ENCODE data around the gene KISS1R. TPM values are rescaled to one million over a fixed set of nuclear protein-coding genes. Genes with fewer than 3 reads are reported as not detected.

The KISS1R gene
- total RNA-seq, 4 donors from 2014 or later = not detected

- 83 to 84% methylated on average over 14 to 17 of the region's 18 CpGs for WGBS, 2 donors
- Histone ChIP-seq H3K9me3 (no peaks in the 10 kb centered on the region), H3K4me3 (no peak overlapping the region), H3K27me3 (no peaks in the 10 kb centered on the region), H3K4me1 (peaks cover 0 to 64% (median 29%) of the 10 kb centered on the region in 4 donors), H3K36me3 (peaks cover 0 to 24% (median 0%) of the 10 kb centered on the region in 3 donors), H3K27ac (peak overlapping the region in 2 of 4 donors; percentile 92)
- TF ChIP-seq EP300 (IDR thresholded peaks at IDR 0.05) = no peak
- no peak for TF ChIP-seq POLR2A (IDR thresholded peaks at IDR 0.05)
- no peak for TF ChIP-seq CTCF (IDR thresholded peaks at IDR 0.05)
- DNase-seq (ENCODE audit: low spot score in 2 of 2) = no peak
Observed at GRCh38 chr19:928471-929202, 11.5 kb downstream of the KISS1R start.

- no peak overlapping the region for H3K27ac ChIP-seq
- WGBS, 2 donors = 88 to 91% methylated on average over 33 to 40 of the region's 51 CpGs
- DNase-seq (ENCODE audit: low spot score in 2 of 2) = no peak
- peaks cover 0 to 24% (median 0%) of the 10 kb centered on the region in 3 donors for H3K36me3 ChIP-seq
- no peak for TF ChIP-seq POLR2A (IDR thresholded peaks at IDR 0.05)
- TF ChIP-seq EP300 (IDR thresholded peaks at IDR 0.05) = no peak
- no peak for TF ChIP-seq CTCF (IDR thresholded peaks at IDR 0.05)
- no peaks in the 10 kb centered on the region for H3K9me3 ChIP-seq
- no peak overlapping the region for H3K4me3 ChIP-seq
- no peaks in the 10 kb centered on the region for H3K27me3 ChIP-seq
- H3K4me1 ChIP-seq = peaks cover 0 to 64% (median 35%) of the 10 kb centered on the region in 4 donors
Observed at GRCh38 chr19:929203-929890, 12.2 kb downstream of the KISS1R start.

- Histone ChIP-seq H3K4me1 (peaks cover 0 to 64% (median 35%) of the 10 kb centered on the region in 4 donors), H3K9me3 (no peaks in the 10 kb centered on the region), H3K27ac (no peak overlapping the region), H3K27me3 (no peaks in the 10 kb centered on the region), H3K36me3 (peaks cover 0 to 24% (median 0%) of the 10 kb centered on the region in 3 donors), H3K4me3 (no peak overlapping the region)
- WGBS, 2 donors = 93 to 94% methylated on average over 6 of the region's 6 CpGs
- no peak for DNase-seq (ENCODE audit: low spot score in 2 of 2)
- TF ChIP-seq CTCF (IDR thresholded peaks at IDR 0.05) = no peak
- TF ChIP-seq POLR2A (IDR thresholded peaks at IDR 0.05) = no peak
- TF ChIP-seq EP300 (IDR thresholded peaks at IDR 0.05) = no peak
Observed at GRCh38 chr19:929891-930258, 12.7 kb downstream of the KISS1R start.

- peak overlapping the region in 3 of 4 donors; percentile 50 to 71 (median 66) for H3K27ac ChIP-seq
- H3K27me3 ChIP-seq = no peaks in the 10 kb centered on the region
- TF ChIP-seq POLR2A (IDR thresholded peaks at IDR 0.05) = no peak
- no peak for TF ChIP-seq CTCF (IDR thresholded peaks at IDR 0.05)
- no peak for TF ChIP-seq EP300 (IDR thresholded peaks at IDR 0.05)
- no peak for DNase-seq (ENCODE audit: low spot score in 2 of 2)
- H3K4me1 ChIP-seq = peaks cover 0 to 61% (median 38%) of the 10 kb centered on the region in 4 donors
- peaks cover 0 to 24% (median 0%) of the 10 kb centered on the region in 3 donors for H3K36me3 ChIP-seq
- WGBS, 2 donors = 66 to 84% methylated on average over 32 of the region's 32 CpGs
- H3K4me3 ChIP-seq = no peak overlapping the region
- H3K9me3 ChIP-seq = no peaks in the 10 kb centered on the region
Observed at GRCh38 chr19:931860-932647, 14.9 kb downstream of the KISS1R start.
